RWPE2 (cell line): ENCODE results near the gene MAP1B.
A peak's percentile ranks its signal among the peaks of the same experiment; 100 is the strongest.

ENCODE experiments used
- ATAC-seq: fragments of 200-7000 bp; cut with Tn5 transposase; 3 replicates; pipeline ENCODE4 v1.9.1; 2021; ENCODE audit warnings: low read depth
- DNase-seq: peaks from one replicate; pipeline ENCODE4 v3.0.0-alpha.2; 2020; ENCODE audit warnings: low spot score
- H3K27ac ChIP-seq: fragments of 450-650 bp; 2 replicates; pipeline ENCODE4 v1.5.1; 2017; ENCODE audit warnings: mild to moderate bottlenecking; ENCODE audit not compliant: poor library complexity, severe bottlenecking
- H3K27me3 ChIP-seq: fragments of 250-450 bp; sonication (Bioruptor Pico); 2 replicates; pipeline ENCODE4 v1.5.1; 2021; ENCODE audit warnings: mild to moderate bottlenecking, moderate library complexity; ENCODE audit not compliant: insufficient read depth, poor library complexity, severe bottlenecking
- H3K36me3 ChIP-seq: fragments of 250-450 bp; sonication (Bioruptor Pico); 2 replicates; pipeline ENCODE4 v1.5.1; 2020; ENCODE audit warnings: low read depth, mild to moderate bottlenecking, moderate library complexity
- H3K4me1 ChIP-seq: fragments of 250-450 bp; sonication (Bioruptor Pico); 2 replicates; pipeline ENCODE4 v1.5.1; 2021; ENCODE audit warnings: mild to moderate bottlenecking, moderate library complexity; ENCODE audit not compliant: insufficient read depth, poor library complexity, severe bottlenecking
- H3K4me3 ChIP-seq: fragments of 250-450 bp; sonication (Bioruptor Pico); 2 replicates; pipeline ENCODE4 v1.5.1; 2021; ENCODE audit warnings: mild to moderate bottlenecking, moderate library complexity; ENCODE audit not compliant: severe bottlenecking
- H3K9me3 ChIP-seq: fragments of 250-450 bp; sonication (Bioruptor Pico); 2 replicates; pipeline ENCODE4 v1.5.1; 2021; ENCODE audit warnings: mild to moderate bottlenecking, moderate library complexity; ENCODE audit not compliant: severe bottlenecking
- CTCF ChIP-seq: fragments of 450-650 bp; IDR thresholded peaks from one replicate; pipeline ENCODE4 v1.5.1; 2017; ENCODE audit warnings: mild to moderate bottlenecking, moderate library complexity; ENCODE audit not compliant: poor library complexity, severe bottlenecking

MAP1B gene

GRCh38 chr5:72231991-72232703, 124.9 kb downstream of the MAP1B start:
- DNase-seq = no peak
- Histone ChIP-seq H3K9me3 (no peaks in the 10 kb centered on the region), H3K27me3 (no peaks in the 10 kb centered on the region), H3K27ac (no peak overlapping the region), H3K4me1 (peaks cover 18% of the 10 kb centered on the region), H3K36me3 (peaks cover 77% of the 10 kb centered on the region), H3K4me3 (no peak overlapping the region)
- no peak for TF ChIP-seq CTCF
- no peak for ATAC-seq

GRCh38 chr5:72232838-72233237, 125.6 kb downstream of the MAP1B start:
- DNase-seq (no peak), ATAC-seq (no peak)
- Histone ChIP-seq H3K9me3 (no peaks in the 10 kb centered on the region), H3K27me3 (no peaks in the 10 kb centered on the region), H3K27ac (no peak overlapping the region), H3K4me3 (no peak overlapping the region), H3K36me3 (peaks cover 77% of the 10 kb centered on the region), H3K4me1 (peaks cover 18% of the 10 kb centered on the region)
- TF ChIP-seq CTCF = no peak

- Histone ChIP-seq H3K4me3 (no peak overlapping the region), H3K27me3 (no peaks in the 10 kb centered on the region), H3K36me3 (peaks cover 76% of the 10 kb centered on the region), H3K4me1 (peaks cover 18% of the 10 kb centered on the region), H3K9me3 (no peaks in the 10 kb centered on the region), H3K27ac (peak overlapping the region; percentile 24)
- DNase-seq = no peak
- no peak for ATAC-seq
- TF ChIP-seq CTCF = no peak
Observed at GRCh38 chr5:72233835-72234234, 126.6 kb downstream of the MAP1B start.

GRCh38 chr5:72234265-72234700, 127.0 kb downstream of the MAP1B start:
- no peak overlapping the region for H3K4me3 ChIP-seq
- TF ChIP-seq CTCF = no peak
- DNase-seq (no peak), ATAC-seq (peak; percentile 78)
- peaks cover 18% of the 10 kb centered on the region for H3K4me1 ChIP-seq
- H3K36me3 ChIP-seq = peaks cover 79% of the 10 kb centered on the region
- no peaks in the 10 kb centered on the region for H3K27me3 ChIP-seq
- H3K9me3 ChIP-seq = no peaks in the 10 kb centered on the region
- H3K27ac ChIP-seq = peak overlapping the region; percentile 24

GRCh38 chr5:72234868-72235267, 127.6 kb downstream of the MAP1B start:
- Histone ChIP-seq H3K36me3 (peaks cover 74% of the 10 kb centered on the region), H3K4me3 (no peak overlapping the region), H3K9me3 (no peaks in the 10 kb centered on the region)

More at GRCh38 chr5:72234868-72235267, 127.6 kb downstream of the MAP1B start:
- DNase-seq (no peak), ATAC-seq (peak; percentile 76)
- no peaks in the 10 kb centered on the region for H3K27me3 ChIP-seq
- TF ChIP-seq CTCF = no peak
- peaks cover 18% of the 10 kb centered on the region for H3K4me1 ChIP-seq
- H3K27ac ChIP-seq = peak overlapping the region; percentile 24
